ENCODE measurements around the gene SDHAF2. TPM values are rescaled to one million over a fixed set of nuclear protein-coding genes. Genes with fewer than 3 reads are reported as not detected.
"Not testable (repeated sequence)": the region's sequence is repeated elsewhere in the genome, so short reads cannot be mapped to it uniquely, and the experiment has no call there.

Gene SDHAF2
- total RNA-seq = 10 to 100 TPM; 30.5 to 36.8 TPM
- long read RNA-seq, transcript SDHAF2-201 (4 exons, 2,033 nt) = major isoform, 39 of 41 reads
- long read RNA-seq, partial matches to known transcripts = 0 of 41 reads
- long read RNA-seq, other reads (novel, unspliced or antisense) = 0 of 41 reads

DNA sequence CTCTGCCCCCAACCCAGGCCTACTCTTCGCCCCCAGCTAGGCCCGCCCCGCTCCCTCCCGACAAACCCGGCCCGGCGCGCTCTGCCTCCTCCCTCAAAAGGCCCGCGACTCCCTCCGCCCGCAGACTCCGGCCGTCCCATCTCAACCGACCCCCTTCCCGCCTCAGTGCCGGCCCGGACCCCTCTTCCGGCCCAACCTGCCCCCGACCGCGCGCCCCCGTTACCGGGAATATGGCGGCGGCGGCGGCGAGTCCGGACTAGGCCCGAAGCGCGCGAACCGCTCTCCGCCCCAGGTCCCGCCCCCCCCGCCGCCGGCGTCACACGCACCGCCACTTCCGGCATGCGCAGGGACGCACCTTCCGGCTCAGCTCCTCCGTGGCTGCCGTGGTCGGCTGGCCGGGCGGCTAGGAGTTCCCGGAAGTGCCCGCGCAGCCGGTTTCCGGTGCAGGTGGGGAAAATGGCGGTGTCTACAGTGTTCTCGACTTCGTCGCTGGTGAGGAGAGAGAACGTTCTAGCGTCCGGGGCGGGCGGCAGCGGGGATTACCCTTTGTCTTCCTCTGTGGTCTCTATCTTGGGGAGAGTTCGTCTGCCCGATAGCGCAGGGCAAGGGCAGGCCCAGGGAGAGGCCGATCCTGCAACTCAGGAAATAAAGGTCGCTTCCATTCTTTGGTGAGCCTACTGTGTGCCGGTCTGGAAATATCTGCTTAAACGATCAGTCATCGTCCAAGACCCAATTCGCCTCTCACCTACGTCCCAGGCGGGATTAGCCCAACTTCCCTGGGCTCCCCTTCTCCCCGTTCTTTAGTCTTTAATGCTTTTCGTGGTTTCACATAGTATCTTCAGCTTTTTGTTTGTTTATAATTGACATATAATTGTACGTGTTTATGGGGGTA lies at the start of gene SDHAF2, which contains the start of gene CPSF7:
TSS of gene SDHAF2 (plus strand) at position 434 of the 892 bp plus-strand sequence. CDS start at position 457, 23 bp downstream.
TSS of gene CPSF7 (minus strand) at position 285 of the 892 bp plus-strand sequence. CDS start 740 bp downstream, outside the sequence.
- intact Hi-C loops (cut with DNase I) = no loop called here
- DNase-seq (peak; percentile 97), ATAC-seq (peak; percentile 99)

DNA sequence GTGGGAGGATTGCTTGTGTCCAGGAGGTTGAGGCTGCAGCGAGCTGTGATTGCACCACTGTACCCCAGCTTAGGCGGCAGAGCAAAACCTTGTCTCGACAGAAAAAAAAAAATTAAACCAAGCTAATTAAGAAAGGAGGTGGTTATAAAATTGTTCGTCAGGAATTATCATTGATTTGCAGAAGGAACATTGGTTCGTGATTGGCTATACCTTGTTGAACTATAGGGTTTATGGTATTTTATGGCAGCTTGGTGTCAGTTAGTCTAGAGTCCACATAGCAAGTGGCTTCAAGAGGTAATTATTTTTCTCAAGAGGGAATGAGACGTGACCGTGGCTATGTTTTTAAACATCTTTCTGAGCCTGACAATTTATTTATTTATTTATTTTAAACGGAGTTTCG lies 49.0 kb upstream of the SDHAF2 start:
- ATAC-seq (no peak), DNase-seq (no peak)
- intact Hi-C loops (cut with DNase I) = no loop called here

DNA sequence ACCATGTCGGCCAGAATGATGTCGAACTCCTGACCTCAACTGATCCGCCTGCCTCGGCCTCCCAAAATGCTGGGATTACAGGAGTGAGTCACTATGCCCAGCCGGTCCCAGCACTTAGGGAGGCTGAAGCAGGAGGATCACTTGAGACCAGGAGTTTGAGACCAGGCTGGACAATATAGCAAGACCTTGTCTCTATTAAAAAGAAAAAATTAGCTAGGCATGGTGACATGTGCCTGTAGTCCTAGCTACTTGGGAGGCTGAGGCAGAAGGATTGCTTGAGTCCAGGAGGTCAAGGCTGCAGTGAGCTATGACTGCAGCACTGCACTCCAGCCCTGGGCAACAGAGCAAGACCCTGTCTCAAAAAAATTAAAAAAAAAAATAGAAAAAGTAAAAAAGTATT lies 46.1 kb upstream of the SDHAF2 start:
- ATAC-seq; intact Hi-C loops (cut with DNase I); DNase-seq: not testable (repeated sequence)

DNA sequence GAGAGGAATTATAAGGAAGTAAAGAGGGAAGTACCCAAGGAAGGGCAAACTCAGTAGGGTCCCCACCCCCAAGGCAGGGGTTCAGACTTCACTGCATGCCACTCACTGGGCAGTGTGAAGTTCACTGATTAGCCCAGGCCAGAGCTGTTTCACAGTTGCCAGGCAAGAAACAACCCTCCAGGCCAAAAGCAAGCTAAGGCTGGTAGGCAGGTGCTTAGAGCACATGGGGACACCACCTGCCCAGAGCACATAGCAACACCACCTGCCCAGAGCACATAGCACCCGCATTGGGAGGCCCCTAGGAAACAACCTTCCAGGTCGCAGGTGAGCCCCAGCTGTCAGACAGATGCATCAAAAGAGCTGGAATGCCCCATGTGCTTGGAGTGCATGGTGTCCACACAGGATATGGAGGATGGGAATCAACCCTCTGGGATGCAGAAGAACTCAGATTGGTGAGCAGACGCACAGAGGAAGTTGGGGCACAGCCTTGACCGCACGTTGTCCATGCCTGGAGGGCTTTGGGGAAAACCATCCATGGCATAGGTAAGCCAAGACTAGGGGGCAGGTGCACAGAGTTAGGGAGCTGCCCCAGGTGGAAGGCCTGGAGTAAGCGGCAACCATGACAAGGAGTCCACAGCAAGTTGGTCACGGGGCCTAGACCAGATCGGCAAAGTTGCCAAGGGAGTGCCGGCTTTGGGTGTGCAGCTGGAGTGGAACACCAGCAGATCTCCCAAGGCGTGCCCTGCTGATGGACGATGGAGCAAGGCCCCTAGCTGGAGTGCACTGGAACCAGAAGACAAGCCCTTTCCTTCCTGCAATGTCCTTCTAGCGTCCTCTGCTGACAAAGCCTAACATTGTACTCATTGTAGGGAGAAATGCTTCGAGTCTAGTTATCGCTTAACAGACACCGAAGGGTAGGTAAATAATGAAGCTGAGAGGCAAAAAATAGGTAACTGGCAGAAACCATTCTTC lies 45.4 kb upstream of the SDHAF2 start:
- intact Hi-C loops (cut with DNase I) = loop anchor here (1.0 to 5.0 kb wide), 3 partner anchors 47 to 127 kb away; no protein-coding TSS in a partner anchor
- ATAC-seq = peak in 1 of 2 donors; percentile 13
- no peak for DNase-seq

DNA sequence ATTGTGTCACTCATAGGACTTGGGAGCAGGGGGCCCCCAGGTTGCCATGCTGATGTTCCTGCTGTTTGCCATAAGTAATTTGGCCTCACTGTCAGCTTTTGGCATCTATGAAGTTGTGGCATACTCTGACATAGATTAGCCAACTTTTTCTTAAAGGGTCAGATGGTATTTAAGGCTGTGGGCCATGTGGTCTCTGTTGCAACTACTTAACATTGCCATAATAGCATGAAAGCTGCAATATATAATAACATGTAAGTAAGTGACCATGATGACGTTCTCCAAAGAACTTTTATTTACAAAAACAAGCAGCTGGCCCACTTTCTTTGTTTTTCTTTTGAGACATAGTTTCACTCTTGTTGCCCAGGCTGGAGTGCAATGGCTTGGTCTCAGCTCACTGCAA lies 39.8 kb upstream of the SDHAF2 start:
- DNase-seq (no peak), ATAC-seq (no peak)
- intact Hi-C loops (cut with DNase I) = no loop called here

DNA sequence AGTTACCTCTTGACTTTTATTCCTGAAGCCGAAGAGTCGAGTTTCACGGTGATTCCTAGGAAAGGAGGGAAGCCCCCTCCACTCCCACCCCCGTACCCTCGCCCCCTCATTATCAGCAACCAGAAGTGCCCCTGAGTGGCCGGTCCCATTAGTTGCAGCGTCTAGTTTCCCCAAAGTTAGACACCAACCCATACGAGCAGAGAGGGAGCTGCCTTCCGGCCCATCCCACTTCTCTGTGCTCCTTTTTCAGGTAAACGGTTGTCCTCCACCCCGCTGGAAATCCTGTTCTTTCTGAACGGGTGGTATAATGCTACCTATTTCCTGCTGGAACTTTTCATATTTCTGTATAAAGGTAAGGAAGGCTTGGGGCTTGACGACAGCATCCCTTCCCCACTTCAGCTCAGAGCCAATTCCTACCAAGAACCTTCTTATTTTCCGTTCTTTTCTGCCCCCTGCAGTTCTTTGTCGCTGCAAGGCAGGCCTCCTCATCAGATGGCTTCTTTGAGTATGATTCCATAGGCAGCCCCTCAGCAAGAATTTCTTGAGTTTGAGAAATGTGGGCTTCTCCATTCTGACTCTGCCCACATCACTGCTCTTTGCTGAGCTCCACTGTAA lies 36.8 kb upstream of the SDHAF2 start:
- no peak for DNase-seq
- intact Hi-C loops (cut with DNase I) = no loop called here
- peak in 1 of 2 donors; percentile 21 for ATAC-seq

DNA sequence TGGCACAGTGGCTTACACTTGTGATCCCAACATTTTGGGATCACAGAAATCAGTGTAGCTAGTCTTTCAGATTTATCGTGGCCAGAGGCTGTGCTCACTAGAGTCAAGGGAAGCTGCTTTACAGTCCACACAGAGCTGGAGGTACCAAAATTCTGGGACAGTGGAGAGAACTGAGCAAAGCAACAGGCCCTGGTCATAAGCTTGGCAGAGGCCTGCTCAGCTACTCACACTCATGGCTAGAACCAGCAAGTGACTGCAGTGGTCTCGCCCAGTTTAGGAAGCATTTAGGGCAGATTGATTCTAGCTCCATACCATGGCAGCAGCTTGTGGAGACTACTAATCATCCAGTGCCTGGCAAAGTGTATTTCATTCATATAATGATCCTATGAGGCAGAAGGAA lies 28.8 kb upstream of the SDHAF2 start:
- intact Hi-C loops (cut with DNase I) = no loop called here
- no peak for DNase-seq
- ATAC-seq = peak in 1 of 2 donors; percentile 20

DNA sequence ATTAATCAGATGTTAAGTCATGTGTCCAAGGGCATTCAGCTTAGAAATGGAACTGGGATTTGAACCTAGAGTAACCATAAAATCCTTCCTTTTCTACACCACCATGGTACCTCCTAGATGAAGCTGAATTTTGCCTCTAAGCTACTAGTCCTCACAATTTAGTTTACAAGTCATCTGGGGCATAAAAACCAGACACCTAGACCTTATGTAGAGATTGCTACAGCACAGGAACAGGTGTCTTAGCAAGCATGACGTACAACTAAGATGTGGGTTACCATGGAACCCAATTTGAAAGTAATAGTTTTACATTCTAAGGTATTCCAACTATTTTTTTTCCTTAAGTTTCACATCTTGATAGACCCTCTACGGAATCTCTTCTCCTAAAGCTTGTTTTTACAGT lies 28.4 kb upstream of the SDHAF2 start:
- intact Hi-C loops (cut with DNase I) = no loop called here
- DNase-seq (no peak), ATAC-seq (no peak)

DNA sequence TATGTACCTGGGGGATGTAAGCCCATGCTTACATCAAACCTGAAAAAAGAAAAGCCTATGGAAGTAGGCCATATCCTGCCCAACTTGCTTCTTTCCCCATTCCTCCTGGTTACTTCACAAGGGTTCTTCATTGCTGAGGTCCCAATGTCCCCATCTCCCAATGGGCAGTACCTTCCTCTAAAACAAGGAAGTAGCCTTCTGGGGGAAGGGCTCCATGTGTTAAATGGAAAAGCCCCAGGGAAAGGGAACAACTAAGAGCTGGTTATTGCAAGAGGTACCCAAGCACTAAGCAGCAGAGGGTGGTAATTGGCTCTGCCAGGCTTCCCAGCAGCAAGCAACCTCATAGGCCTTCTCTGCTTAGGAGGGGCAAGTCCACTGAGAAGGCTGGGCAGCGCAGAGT lies 26.3 kb upstream of the SDHAF2 start:
- DNase-seq (no peak), ATAC-seq (no peak)
- intact Hi-C loops (cut with DNase I) = no loop called here

DNA sequence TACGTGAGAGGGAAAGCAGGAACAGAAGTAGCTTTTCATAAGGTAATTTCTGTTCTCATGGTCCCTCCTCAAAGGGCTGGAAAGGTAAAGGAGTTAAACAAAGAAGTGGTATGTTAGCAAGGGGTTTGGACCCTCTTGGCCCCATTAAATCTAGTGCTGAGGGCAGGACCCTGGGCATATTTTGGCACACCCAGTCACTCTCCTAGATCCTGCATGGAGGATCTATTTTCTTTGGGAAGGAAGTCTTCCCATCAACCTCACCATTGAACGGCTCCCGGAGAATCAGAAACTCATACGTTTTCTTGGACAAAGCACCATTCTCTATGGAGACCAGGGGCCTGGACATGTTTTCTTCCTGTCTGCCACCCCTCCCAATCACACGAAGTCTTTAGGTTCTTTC lies 25.8 kb upstream of the SDHAF2 start:
- ATAC-seq = no peak
- intact Hi-C loops (cut with DNase I) = no loop called here
- DNase-seq = no peak

DNA sequence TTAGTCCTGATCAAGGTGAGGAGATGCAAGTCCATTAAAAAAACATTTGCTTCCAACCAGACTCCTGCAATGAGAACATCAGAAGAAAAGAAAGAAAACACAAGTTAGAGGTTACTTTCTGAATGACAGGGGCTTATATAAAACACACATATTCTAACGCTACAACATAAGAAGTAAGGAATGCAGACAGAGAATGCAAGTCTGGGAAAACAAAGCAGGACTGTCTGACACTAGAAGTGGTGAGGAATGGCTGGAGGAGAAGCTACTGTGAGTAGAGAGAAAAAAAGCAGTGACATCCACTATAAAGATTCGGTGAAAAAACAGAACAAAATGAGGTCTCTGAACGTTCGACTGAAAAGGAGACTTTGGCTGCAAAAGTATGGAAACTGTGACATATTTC lies 25.3 kb upstream of the SDHAF2 start:
- ATAC-seq = no peak
- DNase-seq = no peak
- intact Hi-C loops (cut with DNase I) = no loop called here

DNA sequence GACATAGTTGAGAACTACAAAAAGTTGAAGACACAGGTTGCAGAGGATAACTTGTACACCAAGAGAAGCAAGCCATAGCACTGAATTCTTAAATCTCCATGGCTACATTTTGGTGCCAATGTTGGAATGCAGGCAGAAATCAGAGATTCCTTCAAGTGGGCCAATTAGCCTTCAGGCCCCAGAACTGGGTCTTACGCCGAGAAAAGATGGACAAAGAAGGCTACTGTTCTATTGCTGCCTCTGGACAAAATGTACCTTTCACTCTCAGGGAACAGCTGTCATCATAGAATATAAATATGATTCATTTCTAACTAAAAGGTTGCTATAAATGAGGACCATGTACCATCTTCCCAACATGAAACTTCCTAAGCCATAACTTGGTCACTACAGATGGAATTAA lies 23.9 kb upstream of the SDHAF2 start:
- ATAC-seq = no peak
- intact Hi-C loops (cut with DNase I) = no loop called here

DNA sequence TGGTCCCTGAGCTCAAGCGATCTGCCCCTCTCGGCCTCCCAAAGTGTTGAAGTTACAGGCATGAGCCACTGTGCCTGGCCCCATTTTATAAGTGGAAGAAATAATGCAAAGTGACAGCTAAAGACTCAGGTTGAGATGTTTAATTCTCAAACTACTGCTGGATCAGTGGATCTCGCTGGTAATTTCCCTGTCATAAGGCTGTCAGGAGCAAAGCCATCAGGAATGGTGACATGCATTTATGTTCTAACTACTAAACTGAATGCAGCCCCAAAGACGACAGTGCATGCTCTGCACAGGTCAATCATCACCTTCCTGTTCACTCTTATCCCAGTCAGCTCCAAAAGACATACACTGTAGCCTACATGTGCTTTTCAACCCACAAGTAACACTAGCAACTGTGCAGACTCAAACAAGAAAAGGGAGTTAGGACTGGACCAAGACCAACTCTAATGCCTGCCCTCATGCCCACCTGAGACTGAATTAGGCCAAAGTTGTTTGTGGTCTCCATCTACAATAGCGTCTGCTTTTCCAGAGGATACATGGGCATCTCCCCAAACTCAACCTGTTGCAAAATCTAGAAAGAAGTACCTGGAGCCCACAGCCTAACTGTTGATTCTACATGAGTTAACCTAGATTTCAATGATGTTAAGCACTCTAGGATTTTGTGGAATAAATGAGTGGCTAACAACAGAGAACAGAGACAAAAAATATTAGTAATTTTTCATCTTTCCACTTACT lies 22.8 kb upstream of the SDHAF2 start:
- DNase-seq = no peak
- intact Hi-C loops (cut with DNase I) = no loop called here
- ATAC-seq = no peak

More for the DNA sequence above, 23.9 kb upstream of the SDHAF2 start:
- DNase-seq = no peak

DNA sequence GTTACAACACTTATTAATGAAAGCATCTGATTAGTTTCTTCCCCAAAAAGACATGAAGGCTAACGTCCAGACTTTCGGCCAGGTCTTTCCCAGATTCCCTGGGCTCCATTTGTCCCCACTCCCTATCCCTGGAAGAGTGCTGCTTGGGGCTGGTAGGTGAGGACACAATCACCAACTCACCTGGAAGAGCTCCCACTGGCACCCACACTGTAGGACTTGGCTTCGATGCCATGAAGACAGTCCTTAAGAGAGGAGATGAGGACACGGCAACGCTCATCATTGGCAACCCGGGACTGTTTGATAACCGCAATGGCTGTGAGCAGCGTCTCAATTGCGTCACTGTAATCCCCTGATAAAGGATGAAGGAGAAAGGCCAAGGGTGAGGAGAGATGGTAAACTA lies 18.3 kb upstream of the SDHAF2 start:
- intact Hi-C loops (cut with DNase I) = no loop called here
- no peak for ATAC-seq
- DNase-seq = no peak

DNA sequence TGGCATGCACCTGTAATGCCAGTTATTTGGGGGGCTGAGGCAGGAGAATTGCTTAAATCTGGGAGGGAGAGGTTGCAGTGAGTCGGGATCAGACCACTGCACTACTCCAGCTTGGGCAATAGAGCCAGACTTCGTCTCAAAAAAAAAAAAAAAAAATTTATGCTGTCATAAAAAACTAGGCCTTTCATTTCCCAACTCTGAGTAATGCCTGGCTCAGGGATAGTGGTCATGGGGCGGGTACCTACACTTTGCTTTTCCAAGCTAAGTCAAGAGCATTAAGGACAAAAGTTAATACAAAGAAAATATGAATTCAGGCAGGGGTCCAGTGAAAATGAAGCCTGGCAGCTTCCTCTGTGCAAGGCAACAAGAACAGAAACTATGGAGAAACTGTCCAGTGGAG lies 16.4 kb upstream of the SDHAF2 start:
- DNase-seq = no peak
- ATAC-seq = no peak
- intact Hi-C loops (cut with DNase I) = no loop called here

DNA sequence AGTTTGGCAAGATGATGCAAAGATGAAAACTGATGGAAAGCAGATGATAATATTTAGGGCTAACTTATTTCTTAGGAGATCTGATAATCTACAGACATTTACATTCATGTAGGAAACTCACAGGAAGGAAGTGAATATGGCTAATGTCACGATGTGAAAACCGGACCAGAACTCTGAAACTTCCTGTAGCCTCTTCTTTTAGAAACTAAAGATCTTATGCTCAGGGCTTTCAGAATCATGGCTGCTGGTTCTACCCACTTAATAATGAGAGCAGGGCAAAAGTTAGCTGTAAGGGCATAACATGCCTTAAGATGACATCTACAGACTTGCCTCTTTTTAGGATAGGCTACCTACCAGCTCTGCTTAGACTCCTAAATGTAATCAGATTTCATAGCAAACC lies 15.4 kb upstream of the SDHAF2 start:
- intact Hi-C loops (cut with DNase I) = no loop called here
- DNase-seq (no peak), ATAC-seq (no peak)

DNA sequence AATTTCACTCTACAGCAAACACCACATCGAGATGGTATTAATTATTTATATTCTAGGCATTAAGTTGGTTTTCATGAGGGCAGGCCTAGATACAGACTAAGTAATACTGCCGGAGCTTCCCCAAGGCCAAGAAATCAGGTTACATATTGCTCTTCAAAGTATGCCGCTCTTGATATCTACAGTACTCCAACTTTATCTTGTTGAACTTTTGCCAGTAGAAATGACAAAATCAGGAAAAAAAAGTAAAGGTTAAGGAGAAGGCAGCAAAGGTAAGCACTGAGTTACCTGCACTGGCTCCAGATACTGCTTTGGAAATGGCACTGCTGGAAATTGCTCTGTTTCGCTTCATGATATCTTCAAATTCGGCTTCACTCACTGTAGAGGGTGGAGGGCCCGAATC lies 14.5 kb upstream of the SDHAF2 start:
- DNase-seq (no peak), ATAC-seq (no peak)
- intact Hi-C loops (cut with DNase I) = no loop called here

DNA sequence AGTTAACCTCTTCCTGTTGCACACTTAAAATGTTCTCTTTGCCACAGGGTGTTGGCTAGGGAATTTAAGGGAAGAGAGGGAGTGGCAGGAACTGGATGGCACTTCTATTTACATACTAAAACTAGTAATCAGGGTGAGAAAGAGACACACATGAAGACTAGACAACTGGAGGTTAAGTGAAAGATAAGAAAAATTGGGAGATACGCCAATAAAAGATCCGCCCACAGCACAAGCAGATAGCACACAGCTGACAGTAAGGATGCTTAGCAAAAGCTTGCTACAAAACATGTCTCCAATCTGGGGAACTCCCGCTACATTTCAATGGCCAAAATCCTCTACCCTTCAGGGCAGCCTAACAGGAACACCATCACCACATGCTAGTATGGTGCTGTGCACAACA lies 13.0 kb upstream of the SDHAF2 start:
- intact Hi-C loops (cut with DNase I) = no loop called here
- ATAC-seq (no peak), DNase-seq (no peak)
